HG03520 (cell line): ENCODE data around the gene PCBP3.
A peak's percentile ranks its signal among the peaks of the same experiment; 100 is the strongest.
"Not testable (repeated sequence)": the region's sequence is repeated elsewhere in the genome, so short reads cannot be mapped to it uniquely, and the experiment has no call there.

Experiments used
- ATAC-seq: cut with Tn5 transposase; IDR thresholded peaks from one replicate; pipeline ENCODE4 v1.9.1; 2021; ENCODE audit warnings: mild to moderate bottlenecking, moderate library complexity; ENCODE audit not compliant: unreplicated experiment

The PCBP3 gene

GRCh38 chr21:45613396-45613795 lies 30.1 kb upstream of the PCBP3 start:
- ATAC-seq = no peak

GRCh38 chr21:45613881-45614280 lies 29.6 kb upstream of the PCBP3 start:
- no peak for ATAC-seq

GRCh38 chr21:45615145-45615711 lies 28.3 kb upstream of the PCBP3 start:
- ATAC-seq = peak; percentile 60

GRCh38 chr21:45617021-45617921 lies 26.3 kb upstream of the PCBP3 start:
- no peak for ATAC-seq

GRCh38 chr21:45618287-45618686 lies 25.2 kb upstream of the PCBP3 start:
- no peak for ATAC-seq

- ATAC-seq = no peak
These were observed 24.6 kb upstream of the PCBP3 start for GRCh38 chr21:45618846-45619485.

GRCh38 chr21:45620201-45620923 lies 23.2 kb upstream of the PCBP3 start:
- ATAC-seq = no peak

GRCh38 chr21:45621435-45622331 lies 21.8 kb upstream of the PCBP3 start:
- ATAC-seq = not testable (repeated sequence)

GRCh38 chr21:45622416-45623097 lies 21.0 kb upstream of the PCBP3 start:
- no peak for ATAC-seq

GRCh38 chr21:45623436-45623835 lies 20.1 kb upstream of the PCBP3 start:
- no peak for ATAC-seq

GRCh38 chr21:45626127-45626526 lies 17.4 kb upstream of the PCBP3 start:
- not testable (repeated sequence) for ATAC-seq

GRCh38 chr21:45629046-45629981 lies 14.2 kb upstream of the PCBP3 start:
- no peak for ATAC-seq

- no peak for ATAC-seq
These were observed 13.3 kb upstream of the PCBP3 start for GRCh38 chr21:45630066-45630694.

- no peak for ATAC-seq
These were observed 12.6 kb upstream of the PCBP3 start for GRCh38 chr21:45630876-45631275.

- ATAC-seq = no peak
These were observed 12.0 kb upstream of the PCBP3 start for GRCh38 chr21:45631540-45631939.

- no peak for ATAC-seq
These were observed 11.4 kb upstream of the PCBP3 start for GRCh38 chr21:45632160-45632559.

GRCh38 chr21:45632637-45633251 lies 10.8 kb upstream of the PCBP3 start:
- no peak for ATAC-seq
